GM12865 (cell line): ENCODE measurements around the gene CENPP.

Source experiments
- DNase-seq: peaks from one replicate; pipeline ENCODE4 v3.0.0; 2010; ENCODE audit warnings: low read depth
- H3K4me3 ChIP-seq: 2 replicates; pipeline ENCODE4 v1.5.1; 2011; ENCODE audit warnings: mild to moderate bottlenecking, low read depth, low read length, control low read depth
- TF ChIP-seq, protein P1 (sequence below): IDR thresholded peaks from 2 replicates; pipeline ENCODE4 v1.5.1; 2011; ENCODE audit warnings: low read length, control low read depth, low read depth, inconsistent platforms; ENCODE audit not compliant: insufficient read depth; ENCODE audit errors: missing control alignments

Gene CENPP

DNA sequence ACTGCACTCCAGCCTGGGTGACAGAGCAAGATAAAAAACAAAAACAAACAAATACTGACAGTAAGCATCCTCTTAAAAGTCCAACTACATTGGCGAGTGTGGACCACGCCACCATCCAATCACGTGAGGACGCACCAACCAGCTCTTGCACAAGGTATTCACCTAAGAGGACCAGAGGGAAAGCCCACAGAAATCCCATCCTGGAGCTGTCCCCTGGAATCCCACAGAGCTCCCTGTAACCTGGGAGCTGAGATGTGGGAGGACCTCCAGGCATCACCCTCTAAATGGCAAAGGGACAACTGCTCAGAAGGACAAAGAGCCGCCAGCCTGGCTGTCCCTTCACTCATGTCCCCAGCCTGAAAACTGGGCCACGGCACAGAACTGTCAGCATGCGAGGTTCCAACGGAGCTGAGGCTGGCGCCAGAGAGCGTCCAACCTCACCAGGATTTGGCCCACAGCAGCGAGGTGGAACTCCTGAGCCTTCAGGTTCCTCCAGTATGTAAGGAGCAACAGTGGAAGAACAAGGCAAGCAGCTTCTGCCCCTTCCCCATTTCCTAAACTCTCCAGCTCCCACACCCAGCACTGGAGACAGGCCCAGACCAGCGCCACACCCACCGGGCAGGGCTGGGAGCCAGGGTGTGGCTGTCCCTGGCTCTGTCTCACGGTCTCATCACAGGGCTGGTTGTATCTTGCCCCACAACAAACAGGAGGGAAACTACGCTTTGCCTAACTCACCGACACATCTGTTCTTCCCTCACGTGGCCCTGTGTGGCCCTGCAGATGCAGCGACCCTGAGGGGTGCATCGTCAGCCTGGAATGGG, 328.9 kb downstream of the CENPP start:
- no peak for DNase-seq
- TF ChIP-seq, protein P1, sequence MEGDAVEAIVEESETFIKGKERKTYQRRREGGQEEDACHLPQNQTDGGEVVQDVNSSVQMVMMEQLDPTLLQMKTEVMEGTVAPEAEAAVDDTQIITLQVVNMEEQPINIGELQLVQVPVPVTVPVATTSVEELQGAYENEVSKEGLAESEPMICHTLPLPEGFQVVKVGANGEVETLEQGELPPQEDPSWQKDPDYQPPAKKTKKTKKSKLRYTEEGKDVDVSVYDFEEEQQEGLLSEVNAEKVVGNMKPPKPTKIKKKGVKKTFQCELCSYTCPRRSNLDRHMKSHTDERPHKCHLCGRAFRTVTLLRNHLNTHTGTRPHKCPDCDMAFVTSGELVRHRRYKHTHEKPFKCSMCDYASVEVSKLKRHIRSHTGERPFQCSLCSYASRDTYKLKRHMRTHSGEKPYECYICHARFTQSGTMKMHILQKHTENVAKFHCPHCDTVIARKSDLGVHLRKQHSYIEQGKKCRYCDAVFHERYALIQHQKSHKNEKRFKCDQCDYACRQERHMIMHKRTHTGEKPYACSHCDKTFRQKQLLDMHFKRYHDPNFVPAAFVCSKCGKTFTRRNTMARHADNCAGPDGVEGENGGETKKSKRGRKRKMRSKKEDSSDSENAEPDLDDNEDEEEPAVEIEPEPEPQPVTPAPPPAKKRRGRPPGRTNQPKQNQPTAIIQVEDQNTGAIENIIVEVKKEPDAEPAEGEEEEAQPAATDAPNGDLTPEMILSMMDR, result no peak
- no peak overlapping the region for H3K4me3 ChIP-seq

DNA sequence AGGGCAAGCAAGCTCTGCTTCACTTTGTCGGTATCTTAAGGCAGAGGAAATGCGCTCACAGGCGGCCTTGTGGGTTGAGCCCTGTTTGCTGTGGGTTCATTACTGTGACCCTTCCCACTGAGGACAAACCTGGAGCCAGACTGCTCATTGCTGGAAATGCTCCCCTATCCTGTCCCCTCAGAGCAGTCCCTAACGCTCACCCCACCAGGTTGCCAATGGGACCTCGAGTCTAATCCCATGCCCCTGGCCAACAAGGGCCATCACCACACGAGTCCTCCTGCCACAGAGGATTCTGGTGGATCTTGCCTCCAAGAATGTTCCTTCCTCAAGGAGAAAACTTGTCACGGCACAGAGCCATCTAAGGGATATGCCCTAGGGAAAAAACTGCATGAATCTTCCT, 329.6 kb downstream of the CENPP start:
- no peak for DNase-seq
- no peak overlapping the region for H3K4me3 ChIP-seq
- TF ChIP-seq, protein P1, result no peak

DNA sequence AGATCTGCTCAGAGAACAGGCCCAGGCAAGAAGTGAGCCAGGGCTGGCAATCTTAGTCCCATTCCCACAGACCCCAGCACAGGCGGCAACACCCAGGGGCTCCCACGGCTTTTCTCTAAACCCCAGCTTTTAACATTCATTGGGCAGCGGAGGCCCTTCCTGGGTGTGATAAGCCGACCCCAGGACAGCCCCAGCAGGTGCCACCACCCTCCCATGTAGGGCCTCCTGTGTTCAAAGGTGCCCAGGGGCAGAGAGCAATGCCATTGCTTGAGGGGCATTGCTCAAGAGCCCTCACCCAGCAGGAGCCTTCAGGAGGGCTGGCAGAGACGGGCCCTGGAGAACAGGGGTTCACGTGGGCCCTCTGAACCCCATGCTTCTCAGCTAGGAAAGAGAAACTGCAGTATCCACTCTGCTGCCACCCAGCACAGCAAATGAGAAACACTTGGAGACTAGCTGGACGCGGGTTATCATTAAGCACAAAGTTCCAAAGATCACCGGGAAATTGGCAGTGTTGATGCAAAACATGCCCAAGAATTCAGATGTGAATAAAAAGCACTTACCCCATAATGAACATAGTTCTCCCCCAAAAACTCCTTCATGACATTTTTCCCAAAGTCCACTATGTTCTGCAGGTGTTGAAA, 330.3 kb downstream of the CENPP start:
- TF ChIP-seq, protein P1, result no peak
- DNase-seq, result no peak
- H3K4me3 ChIP-seq, result no peak overlapping the region

DNA sequence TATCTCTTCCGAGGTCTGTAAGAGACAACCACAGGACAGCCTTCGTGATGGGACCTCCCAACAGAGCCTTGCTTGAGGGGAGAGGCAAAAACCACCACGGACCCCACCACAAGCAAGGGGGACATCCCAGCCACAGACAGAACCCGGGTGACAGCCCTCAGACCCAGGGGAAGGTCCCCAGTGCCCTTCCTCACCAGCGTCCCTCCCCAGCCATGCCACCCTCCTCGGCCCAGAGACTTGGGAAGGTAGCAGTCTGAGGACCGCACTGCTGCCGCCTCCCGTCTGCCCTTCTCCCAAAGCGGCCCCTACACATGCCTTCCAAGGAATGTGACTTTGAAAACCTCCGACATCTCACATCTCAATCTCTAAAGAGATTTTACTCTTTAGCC, 330.8 kb downstream of the CENPP start:
- TF ChIP-seq, protein P1, result no peak
- DNase-seq, result no peak
- no peak overlapping the region for H3K4me3 ChIP-seq

DNA sequence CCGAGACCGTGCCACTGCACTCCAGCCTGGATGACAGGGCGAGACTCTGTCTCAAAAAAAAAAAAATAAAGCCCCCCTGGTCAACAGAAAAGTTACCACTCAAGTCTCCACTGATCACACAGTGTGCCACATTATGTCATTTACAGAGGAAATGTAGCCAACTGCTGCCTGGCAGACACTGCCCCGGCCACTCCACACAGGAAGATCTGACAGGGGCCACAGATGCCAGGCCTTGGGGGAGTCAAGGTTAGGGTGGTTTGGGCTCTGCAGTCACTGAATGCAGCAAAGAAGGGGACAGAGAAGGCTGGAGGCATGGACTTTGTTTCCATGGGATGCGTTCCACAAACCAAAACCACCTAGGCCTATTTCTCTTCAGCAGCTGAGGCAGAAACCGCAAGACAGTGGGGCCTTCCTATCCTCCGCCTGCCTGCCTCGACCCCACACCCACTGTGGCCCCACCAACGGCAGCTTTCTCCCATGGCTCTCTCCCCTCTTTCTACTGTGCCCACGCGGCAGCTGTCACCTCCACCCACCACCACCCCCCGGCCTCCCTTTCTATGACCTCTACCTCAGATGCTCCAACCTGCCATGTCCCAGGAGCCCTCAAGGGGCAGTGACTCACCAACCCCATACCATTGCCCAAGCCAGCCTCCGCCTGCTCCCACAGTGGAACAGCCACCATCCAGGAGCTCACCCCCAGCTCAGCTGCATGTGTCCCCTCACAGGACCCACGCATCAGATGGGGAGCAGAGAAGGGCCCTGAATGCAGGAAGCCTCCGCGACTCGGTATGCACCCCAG, 331.7 kb downstream of the CENPP start:
- H3K4me3 ChIP-seq, result no peak overlapping the region
- TF ChIP-seq, protein P1, result no peak
- DNase-seq, result no peak

DNA sequence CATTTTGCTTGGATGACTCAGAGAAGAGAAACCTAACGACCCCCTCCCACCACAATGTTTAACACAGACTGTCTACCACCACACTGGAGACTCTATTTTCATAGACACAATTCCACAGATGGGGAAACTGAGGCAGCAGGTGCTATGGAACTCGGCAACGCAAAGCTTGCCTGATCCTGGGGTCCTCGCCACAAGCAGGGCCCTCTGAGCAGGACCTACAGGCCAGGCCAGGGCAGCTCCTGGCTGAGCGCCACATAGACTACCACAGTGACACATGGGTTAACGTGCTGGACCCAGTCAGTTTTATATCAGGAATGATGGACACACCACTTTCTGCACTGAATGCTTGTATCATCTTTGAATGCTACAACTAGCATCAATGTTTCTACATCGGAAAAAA, 332.4 kb downstream of the CENPP start:
- no peak for DNase-seq
- TF ChIP-seq, protein P1, result no peak
- H3K4me3 ChIP-seq, result no peak overlapping the region
